Fibroblast of peridontal ligament (primary cell): Measurements from ENCODE around the gene ACER2.

Experiments
- DNase-seq: peaks from one replicate; pipeline ENCODE4 v3.0.0-alpha.2; 2010; ENCODE audit errors: extremely low read depth

The ACER2 gene

DNA sequence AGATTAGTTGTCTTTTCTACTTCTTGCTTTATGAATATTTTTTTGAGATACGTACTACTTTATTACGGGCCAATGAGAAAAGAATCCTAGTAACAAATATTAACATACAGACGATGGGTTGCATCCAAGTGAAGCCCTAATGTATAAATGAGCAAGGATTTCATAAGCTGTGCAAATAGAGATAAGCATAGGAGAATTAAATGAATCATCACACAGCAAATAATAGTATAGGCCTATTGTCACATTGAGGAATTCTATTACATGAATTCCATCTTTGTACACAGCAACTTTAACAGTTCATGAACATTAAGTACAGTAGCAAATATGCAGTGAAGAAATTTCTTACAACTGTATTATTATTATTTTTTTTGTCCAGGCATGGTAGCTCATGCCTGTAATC is 78.0 kb downstream of the ACER2 start:
- no peak for DNase-seq

DNA sequence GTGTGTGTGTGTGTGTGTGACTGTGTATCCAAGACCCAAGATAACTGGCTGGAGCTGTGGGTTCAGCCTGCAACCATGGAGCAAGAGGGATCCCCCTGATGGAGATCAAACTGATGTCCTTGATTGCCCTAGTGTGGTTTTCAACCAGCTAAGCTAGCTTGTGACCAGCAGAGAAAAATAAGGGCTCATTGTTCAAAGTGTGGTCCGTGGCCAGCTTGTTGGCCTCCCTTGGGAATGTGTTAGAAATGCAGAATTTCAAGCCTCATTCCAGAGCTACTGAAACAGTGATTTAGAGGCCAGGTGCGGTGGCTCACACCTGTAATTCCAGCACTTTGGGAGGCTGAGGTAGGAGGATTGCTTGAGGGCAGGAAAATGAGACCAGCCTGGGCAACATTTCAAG is 79.9 kb downstream of the ACER2 start:
- DNase-seq, result no peak

DNA sequence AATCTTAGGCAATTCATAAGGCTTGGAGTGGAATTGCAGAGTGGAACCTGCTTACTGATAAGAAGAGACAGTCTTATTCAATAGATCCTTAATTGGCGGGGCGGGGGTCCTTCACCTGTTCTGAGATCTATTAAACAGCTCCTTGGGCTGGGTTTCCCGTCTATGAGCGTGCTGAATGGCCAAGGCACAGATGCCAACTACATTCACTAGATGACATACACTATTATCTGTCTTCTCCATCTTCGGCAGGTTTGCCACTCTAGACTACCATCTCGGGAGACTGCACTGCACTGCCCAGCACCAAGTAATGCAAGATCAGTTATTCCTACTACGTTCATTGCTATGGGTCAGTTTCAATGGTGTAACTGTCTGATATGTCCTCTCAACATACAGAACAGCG is 81.5 kb downstream of the ACER2 start:
- no peak for DNase-seq

DNA sequence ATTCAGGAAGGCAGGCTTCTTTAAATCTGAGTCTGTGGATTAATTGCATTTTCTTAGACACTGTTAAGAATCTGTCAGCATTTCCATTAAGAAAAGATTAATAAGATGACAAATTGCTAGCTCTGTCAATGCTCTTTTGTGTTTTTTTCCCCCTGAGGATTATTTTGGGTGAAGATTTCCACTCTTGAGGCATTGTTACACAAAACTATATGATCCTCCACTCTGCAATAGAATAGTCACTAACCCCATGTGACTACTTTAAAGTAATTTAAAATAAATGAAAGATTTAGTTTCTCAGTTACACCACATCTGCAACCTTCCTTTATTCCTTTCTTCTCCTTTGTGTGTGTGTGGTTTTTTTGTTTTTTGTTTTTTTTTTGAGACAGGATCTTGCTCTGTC is 82.0 kb downstream of the ACER2 start:
- no peak for DNase-seq

DNA sequence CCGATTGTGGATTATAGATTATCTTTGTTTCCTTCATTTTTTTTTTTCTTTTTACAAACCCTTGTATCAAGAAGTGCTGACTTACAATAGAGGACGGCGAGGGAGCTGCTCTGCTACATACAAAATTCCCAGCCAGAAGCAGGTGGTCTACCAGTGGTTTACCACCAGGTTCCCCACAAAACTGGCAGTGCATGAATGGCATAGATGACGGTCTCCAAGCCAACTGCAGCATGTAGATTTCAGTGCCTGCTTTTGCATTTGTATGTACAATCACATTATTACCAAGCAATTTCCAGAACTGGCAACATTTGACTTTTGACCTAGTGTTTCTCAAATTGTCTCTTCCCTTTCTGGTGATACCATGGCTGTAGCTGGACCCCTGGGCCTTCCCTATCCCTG is 84.0 kb downstream of the ACER2 start:
- no peak for DNase-seq

DNA sequence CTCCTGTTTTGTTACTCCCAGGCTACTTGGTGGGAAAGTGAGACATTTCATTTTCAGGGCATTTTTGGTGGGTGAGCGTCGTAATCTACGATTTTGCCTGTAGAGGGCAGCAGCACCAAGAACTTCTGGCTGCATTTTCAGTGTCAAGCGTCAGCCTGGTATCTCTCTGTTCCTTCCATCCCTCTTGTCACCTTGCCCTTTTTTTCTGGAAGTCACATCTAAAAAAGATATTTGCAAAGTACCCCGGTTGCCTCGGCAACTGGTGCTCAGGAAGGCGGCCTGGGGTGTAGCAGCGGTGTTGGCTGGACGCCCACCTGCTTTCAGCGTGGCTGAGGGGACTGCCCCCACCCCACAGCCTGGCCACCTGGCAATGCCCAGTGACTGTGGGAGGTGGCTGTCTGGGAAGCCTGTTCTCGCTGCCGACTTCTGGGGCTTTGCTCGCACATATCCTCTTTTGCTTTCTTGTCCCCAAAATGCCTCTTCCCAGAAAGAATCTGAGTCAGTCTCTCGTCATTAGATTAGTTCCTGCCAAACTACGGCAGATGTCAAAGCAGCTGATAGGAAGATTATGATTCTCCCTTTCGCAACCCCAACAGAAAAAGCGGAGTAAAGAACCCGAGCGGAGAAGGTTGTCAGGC is 84.5 kb downstream of the ACER2 start:
- DNase-seq, result peak; percentile 77

DNA sequence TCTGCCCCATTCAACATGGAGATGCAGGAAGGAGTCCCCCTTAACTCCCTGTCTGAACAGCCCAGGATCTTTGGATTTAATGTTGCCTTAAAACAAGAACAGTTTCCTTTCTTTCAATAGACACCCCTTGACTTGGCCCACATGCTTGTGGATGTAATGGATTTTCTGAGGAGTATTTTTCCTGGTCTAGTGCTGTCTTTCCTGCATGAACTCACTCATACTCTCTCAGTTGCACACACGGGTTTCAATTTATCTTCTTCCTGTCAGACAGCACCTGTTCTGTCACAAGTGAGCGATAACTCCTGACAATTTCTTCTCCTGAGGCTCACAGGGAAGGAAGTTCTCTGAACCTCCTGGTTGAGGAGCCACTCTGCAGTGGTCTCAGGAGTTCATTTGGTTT is 85.1 kb downstream of the ACER2 start:
- DNase-seq, result no peak

DNA sequence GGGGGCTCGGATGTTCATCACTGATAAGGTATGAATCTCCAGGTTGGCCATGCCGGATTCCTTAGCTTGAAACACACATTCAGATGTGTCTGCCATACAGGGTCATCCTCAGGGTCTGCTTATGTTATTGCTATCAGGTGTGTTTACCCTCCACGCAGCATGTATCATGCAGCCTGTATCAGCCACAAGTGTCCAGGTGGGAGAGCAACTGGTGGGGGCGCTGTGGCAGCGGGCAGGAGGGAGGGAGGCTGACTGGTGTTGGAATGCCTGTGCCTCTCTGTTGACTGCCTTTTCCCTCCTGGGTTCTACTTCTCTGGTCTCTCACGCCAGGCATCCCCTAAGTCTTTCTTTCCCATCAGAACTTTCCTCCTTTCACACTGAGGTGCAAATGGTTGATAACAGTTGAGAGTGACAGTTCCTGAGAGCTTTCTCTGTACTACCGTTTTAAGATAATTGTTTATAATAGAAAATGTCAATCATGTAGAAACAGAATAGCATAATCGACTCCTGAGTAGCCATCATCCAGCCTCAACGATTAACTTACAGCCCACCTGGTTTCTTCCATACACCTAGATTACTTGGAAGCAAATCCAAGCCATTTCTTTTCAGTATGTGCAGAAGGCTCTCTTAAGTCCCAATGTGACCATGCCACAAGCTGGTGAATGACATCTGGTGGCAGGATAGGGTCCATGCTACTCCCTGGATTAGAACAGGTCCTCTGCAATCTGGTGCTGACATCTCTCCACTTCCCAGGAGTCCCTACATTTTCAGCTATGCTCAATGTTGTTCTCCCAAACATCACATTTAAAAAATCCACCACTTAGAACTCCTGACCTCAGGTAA is 86.6 kb downstream of the ACER2 start:
- DNase-seq, result no peak

DNA sequence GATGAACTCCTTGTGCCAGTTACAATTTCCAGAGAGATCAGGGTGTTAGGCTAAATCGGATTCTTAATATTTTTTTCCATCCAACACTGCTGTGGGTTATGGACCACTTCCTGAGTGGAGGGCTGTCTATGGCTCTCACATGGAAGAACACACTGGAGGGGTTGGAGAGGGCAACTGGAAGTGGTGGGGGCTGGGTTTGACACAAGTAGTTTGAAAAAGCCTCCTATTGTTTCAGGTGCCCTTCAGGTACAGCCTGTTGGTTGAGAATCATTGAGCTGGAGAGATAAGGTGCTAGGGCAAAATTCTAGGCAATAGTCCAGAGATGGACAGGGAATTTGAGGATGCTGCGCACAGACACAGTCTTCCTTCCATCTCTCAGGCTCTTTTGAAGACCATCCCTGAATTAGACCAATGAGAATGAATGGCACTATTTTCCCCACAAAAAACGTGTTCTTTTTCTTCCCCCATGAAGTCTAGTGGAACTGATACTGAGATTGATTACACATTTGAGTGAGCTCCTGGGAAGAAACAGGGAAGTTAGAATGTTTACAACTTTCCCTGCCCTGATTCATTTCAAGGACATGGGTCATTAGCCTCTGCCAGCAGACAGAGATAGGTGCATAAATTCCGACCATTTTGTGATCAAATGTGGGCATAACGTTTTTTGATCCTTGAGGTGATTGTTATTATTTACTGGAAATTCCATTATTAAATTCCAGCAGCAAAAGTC is 87.7 kb downstream of the ACER2 start:
- DNase-seq, result no peak

DNA sequence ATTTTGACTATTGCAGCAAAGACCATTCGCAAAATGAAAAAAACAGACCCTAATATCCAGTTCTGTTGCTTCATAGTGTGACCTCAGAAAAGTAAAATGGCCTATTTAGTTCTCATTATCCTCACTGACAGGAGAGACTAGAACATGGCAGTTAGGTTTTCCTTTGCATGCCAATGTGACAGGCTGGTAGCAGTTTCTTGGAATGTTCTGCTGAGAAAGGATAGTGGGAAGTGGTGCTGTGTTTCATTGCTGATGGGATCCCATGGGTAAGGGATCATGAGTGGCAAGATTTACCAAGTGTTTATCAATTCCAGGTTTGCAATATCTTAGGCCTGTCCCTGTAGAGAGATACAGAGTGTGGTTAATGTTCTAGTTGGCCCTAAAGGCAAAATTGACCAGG is 88.5 kb downstream of the ACER2 start:
- no peak for DNase-seq

DNA sequence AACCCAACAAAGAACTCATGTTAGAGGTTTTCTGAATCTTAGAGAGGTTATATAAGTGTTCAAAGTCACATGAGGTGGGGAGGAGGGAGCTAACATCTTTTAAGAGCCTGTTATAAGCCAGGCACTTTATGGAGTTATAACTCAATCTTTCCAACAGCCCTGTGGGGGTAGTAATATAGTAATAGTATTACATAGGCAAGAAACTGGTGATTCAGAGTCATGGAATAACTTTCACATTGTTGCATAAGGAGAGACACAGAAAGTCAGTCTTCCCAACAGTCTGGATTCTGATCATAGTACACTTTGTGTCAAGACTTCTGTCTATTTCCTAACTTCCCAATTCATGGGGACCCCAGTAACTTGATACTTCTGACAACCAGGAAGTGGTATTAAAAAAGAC is 89.2 kb downstream of the ACER2 start:
- DNase-seq, result peak; percentile 67
